K562 (cell line): ENCODE results near the gene WIPF2. TPM values are rescaled to one million over a fixed set of nuclear protein-coding genes. Genes with fewer than 3 reads are reported as not detected.

Source experiments
- ARID1B ChIP-seq: fragments of 450-650 bp; IDR thresholded peaks from 2 replicates; pipeline ENCODE4 v1.6.1; 2016; ENCODE audit warnings: antibody characterized with exemption, mild to moderate bottlenecking, inconsistent platforms
- CBFB ChIP-seq: sonication (generic); formaldehyde crosslinking; IDR thresholded peaks from 2 replicates; pipeline ENCODE4 v1.4.0; 2020; ENCODE audit warnings: mild to moderate bottlenecking, missing genetic modification reagents
- HMBOX1 ChIP-seq: sonication (generic); IDR thresholded peaks from 2 replicates; pipeline ENCODE4 v1.6.1; 2016
- HSF4 ChIP-seq: fragments of 250-450 bp; sonication (Bioruptor Pico); IDR thresholded peaks from 2 replicates; pipeline ENCODE4 v2.1.2; 2022; ENCODE audit warnings: mild to moderate bottlenecking, moderate library complexity, borderline replicate concordance
- ILK ChIP-seq: fragments of 450-650 bp; IDR thresholded peaks from 2 replicates; pipeline ENCODE4 v1.6.1; 2016; ENCODE audit warnings: missing genetic modification characterization, low read depth, mild to moderate bottlenecking, missing compliant biosample characterization, moderate library complexity, borderline replicate concordance
- MAZ ChIP-seq, 2 experiments: fragments of 450-650 bp in 1 of 2; sonication (generic) in 1 of 2; formaldehyde crosslinking; IDR thresholded peaks in 1 of 2; conservative IDR thresholded peaks in 1 of 2; 2 replicates each; pipeline versions ENCODE4 v1.4.0 to v1.5.0; 2020; ENCODE audit warnings: mild to moderate bottlenecking in 1 of 2, missing genetic modification reagents in 1 of 2
- MEF2D ChIP-seq: conservative IDR thresholded peaks from 2 replicates; pipeline ENCODE4 v1.6.1; 2016; ENCODE audit warnings: low read depth, missing genetic modification characterization, missing compliant biosample characterization
- MTA3 ChIP-seq: fragments of 450-650 bp; formaldehyde crosslinking; IDR thresholded peaks from 2 replicates; pipeline ENCODE4 v1.6.1; 2017; ENCODE audit warnings: mild to moderate bottlenecking, borderline replicate concordance
- PHTF2 ChIP-seq: fragments of 250-450 bp; sonication (Bioruptor Pico); IDR thresholded peaks from 2 replicates; pipeline ENCODE4 v1.5.0; 2021; ENCODE audit warnings: mild to moderate bottlenecking
- PTBP1 ChIP-seq: fragments of 200-400 bp; formaldehyde crosslinking; IDR thresholded peaks from 2 replicates; pipeline ENCODE4 v1.6.1; 2017; ENCODE audit warnings: low read depth, low read length
- RB1 ChIP-seq: fragments of 450-650 bp; IDR thresholded peaks from 2 replicates; pipeline ENCODE4 v1.6.1; 2017; ENCODE audit warnings: low read depth, mild to moderate bottlenecking
- SRF ChIP-seq, 2 experiments: fragments of 250-450, 450-650 bp in 1 of 2; sonication (Bioruptor Pico) in 1 of 2; sonication (generic) in 1 of 2; formaldehyde crosslinking; IDR thresholded peaks; 2 replicates each; pipeline versions ENCODE4 v1.5.0 to v1.5.1; 2020 to 2022; ENCODE audit warnings: mild to moderate bottlenecking in 1 of 2, missing genetic modification reagents in 1 of 2
- ZBTB11 ChIP-seq, 3 experiments: fragments of 200-800 bp in 1 of 3; fragments of 250-450 bp in 1 of 3; fragments of 450-650 bp in 1 of 3; sonication (Bioruptor Pico) in 1 of 3; sonication (Bioruptor generic) in 1 of 3; formaldehyde crosslinking in 1 of 3; IDR thresholded peaks; 2 replicates each; pipeline versions ENCODE4 v1.6.1 to v1.8.0; 2016 to 2022; ENCODE audit warnings: mild to moderate bottlenecking in 2 of 3, missing genetic modification characterization in 2 of 3, missing compliant biosample characterization in 1 of 3, moderate library complexity in 1 of 3
- ZNF184 ChIP-seq: sonication (generic); formaldehyde crosslinking; IDR thresholded peaks from 2 replicates; pipeline ENCODE4 v1.5.0; 2020; ENCODE audit warnings: missing genetic modification reagents
- ZNF347 ChIP-seq: fragments of 450-650 bp; formaldehyde crosslinking; IDR thresholded peaks from 2 replicates; pipeline ENCODE4 v1.4.0; 2020; ENCODE audit warnings: low read depth, mild to moderate bottlenecking, moderate library complexity
- ZNF507 ChIP-seq: conservative IDR thresholded peaks from 2 replicates; pipeline ENCODE4 v1.6.1; 2017; ENCODE audit warnings: missing genetic modification characterization, missing compliant biosample characterization
- ZNF707 ChIP-seq: fragments of 250-450 bp; sonication (Bioruptor Pico); conservative IDR thresholded peaks from 2 replicates; pipeline ENCODE4 v1.8.0; 2022; ENCODE audit warnings: inconsistent platforms, mild to moderate bottlenecking, moderate library complexity
- ZNF830 ChIP-seq: fragments of 250-450 bp; sonication (Bioruptor Pico); IDR thresholded peaks from 2 replicates; pipeline ENCODE4 v1.5.0; 2021; ENCODE audit warnings: mild to moderate bottlenecking
- polyA plus RNA-seq, 8 experiments: library from polyadenylated mRNA; depleted of rRNA in 4 of 8; stranded (reverse) in 5 of 8; unstranded in 3 of 8; fragments of >200 nt; fragmentation: Nextera tagmentation in 2 of 8; fragmentation: Illumina TruSeq in 1 of 8; extraction: Ambion mirVana in 2 of 8; extraction: Trizol in 1 of 8; gene quantifications; 2 replicates each; pipeline versions ENCODE4 v1.2.1 to v1.2.3, GENCODE V29; 2011 to 2014; ENCODE audit warnings: inconsistent platforms in 1 of 8, missing spikeins in 1 of 8
- total RNA-seq, 7 experiments: library from RNA; depleted of rRNA in 6 of 7; stranded (reverse); fragments of >200 nt in 6 of 7; fragmentation: Illumina TruSeq in 2 of 7; extraction: Trizol in 2 of 7; gene quantifications; 2 replicates each; pipeline versions ENCODE4 v1.2.1 to v1.2.3, GENCODE V29; 2011 to 2021; ENCODE audit warnings: low replicate concordance in 1 of 7
- TF ChIP-seq, protein P1 (sequence below): IDR thresholded peaks from 3 replicates; pipeline ENCODE4 v1.6.1; 2011; ENCODE audit warnings: borderline replicate concordance, mild to moderate bottlenecking; ENCODE audit not compliant: insufficient read length, insufficient read depth

The WIPF2 gene
- total and polyA plus RNA-seq, 9 of the 15 experiments (the other 6 are each of a cell fraction or from before 2014, with no cell fraction given): 3.6 to 15.0 (median 5.3) TPM

GRCh38 chr17:40322358-40323315 lies 103.5 kb downstream of the WIPF2 start (continued):
- TF ChIP-seq HMBOX1 (no peak), RB1 (peak; percentile 28; the same call in 1 of the 2 replicates), ZNF707 (CRISPR knock-in tag) (no peak), SRF (CRISPR knock-in tag; IDR thresholded peaks at IDR 0.05) (no peak), ZNF507 (tag) (no peak), PTBP1 (no peak), ZNF830 (CRISPR knock-in tag) (0 out of 2 replicates have a peak, but pooled peaks have one; percentile 46), MEF2D (tag) (0 out of 2 replicates have a peak, but pooled peaks have one; percentile 28), CBFB (CRISPR knock-in tag) (no peak), MAZ (CRISPR knock-in tag; conservative IDR thresholded peaks at IDR 0.05 in 1 of 2, IDR thresholded peaks at IDR 0.05 in 1 of 2) (peak; percentile 44 to 81; a peak in 2 of 4 replicates), ZBTB11 (CRISPR knock-in tag; IDR thresholded peaks at IDR 0.05) (peak in 2 of 3 experiments; percentile 36 to 81; a peak in 3 of 6 replicates), HSF4 (no peak), ZNF347 (no peak), MTA3 (no peak; the same call in 1 of the 2 replicates), ILK (no peak), PHTF2 (CRISPR knock-in tag) (no peak), ARID1B (peak; percentile 48), ZNF184 (CRISPR knock-in tag) (no peak)
- TF ChIP-seq, protein P1, sequence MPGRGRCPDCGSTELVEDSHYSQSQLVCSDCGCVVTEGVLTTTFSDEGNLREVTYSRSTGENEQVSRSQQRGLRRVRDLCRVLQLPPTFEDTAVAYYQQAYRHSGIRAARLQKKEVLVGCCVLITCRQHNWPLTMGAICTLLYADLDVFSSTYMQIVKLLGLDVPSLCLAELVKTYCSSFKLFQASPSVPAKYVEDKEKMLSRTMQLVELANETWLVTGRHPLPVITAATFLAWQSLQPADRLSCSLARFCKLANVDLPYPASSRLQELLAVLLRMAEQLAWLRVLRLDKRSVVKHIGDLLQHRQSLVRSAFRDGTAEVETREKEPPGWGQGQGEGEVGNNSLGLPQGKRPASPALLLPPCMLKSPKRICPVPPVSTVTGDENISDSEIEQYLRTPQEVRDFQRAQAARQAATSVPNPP: no peak
